Lung (tissue), 12 donors: Measurements from ENCODE around the gene CBX3. TPM values are rescaled to one million over a fixed set of nuclear protein-coding genes. Genes with fewer than 3 reads are reported as not detected.
A peak's percentile ranks its signal among the peaks of the same experiment; 100 is the strongest.

Source experiments
- ATAC-seq: fragments of 200-7000 bp; cut with Tn5 transposase; one replicate; pipeline ENCODE4 v1.9.1; 2020; ENCODE audit warnings: moderate number of reproducible peaks; ENCODE audit not compliant: insufficient read depth, low FRiP score
- DNase-seq, 3 donors: peaks; one replicate each; pipeline ENCODE4 v3.0.0-alpha.2; 2013 to 2017
- H3K27ac ChIP-seq, 2 donors: one replicate each; pipeline ENCODE4 v1.5.1; 2013; ENCODE audit warnings: mild to moderate bottlenecking in 2 of 2, moderate library complexity in 2 of 2, control low read depth in 1 of 2, inconsistent platforms in 1 of 2, low read depth in 1 of 2, low read length in 1 of 2
- H3K27me3 ChIP-seq, 3 donors: one replicate each; pipeline ENCODE4 v1.5.1; 2013; ENCODE audit warnings: low read length in 2 of 3; ENCODE audit not compliant: control insufficient read depth in 3 of 3, insufficient read depth in 3 of 3
- H3K36me3 ChIP-seq, 4 donors: one replicate each; pipeline ENCODE4 v1.5.1; 2013; ENCODE audit warnings: low read length in 4 of 4, mild to moderate bottlenecking in 1 of 4, moderate library complexity in 1 of 4; ENCODE audit not compliant: control insufficient read depth in 4 of 4, insufficient read depth in 4 of 4
- H3K4me1 ChIP-seq, 5 donors: one replicate each; pipeline ENCODE4 v1.5.1; 2013; ENCODE audit warnings: low read length in 5 of 5, mild to moderate bottlenecking in 2 of 5, moderate library complexity in 1 of 5; ENCODE audit not compliant: control insufficient read depth in 5 of 5, insufficient read depth in 5 of 5
- H3K4me3 ChIP-seq: one replicate; pipeline ENCODE4 v1.5.1; 2013; ENCODE audit warnings: mild to moderate bottlenecking, control low read depth, moderate library complexity
- H3K9ac ChIP-seq, 2 donors: one replicate each; pipeline ENCODE4 v1.5.1; 2013; ENCODE audit warnings: low read length in 2 of 2, control low read depth in 1 of 2; ENCODE audit not compliant: insufficient read depth in 1 of 2
- H3K9me3 ChIP-seq, 4 donors: one replicate each; pipeline ENCODE4 v1.5.1; 2013; ENCODE audit warnings: low read length in 3 of 4, mild to moderate bottlenecking in 1 of 4, moderate library complexity in 1 of 4; ENCODE audit not compliant: control insufficient read depth in 4 of 4, insufficient read depth in 3 of 4
- WGBS, 2 donors: extraction: QIAGEN DNeasy Blood & Tissue Kit; methylation state at CpG; one replicate each; pipeline ENCODE4 v1.1.7; 2013; 5-methylcytosine and 5-hydroxymethylcytosine counted together
- polyA plus RNA-seq, 2 donors: library from polyadenylated mRNA; stranded (reverse); fragments of 200-250 nt; gene quantifications; one replicate each; pipeline ENCODE4 v1.2.1, GENCODE V29; 2013
- total RNA-seq, 2 donors: library from RNA; depleted of rRNA in 1 of 2; stranded (reverse); fragments of >200 nt in 1 of 2; gene quantifications; one replicate each; pipeline ENCODE4 v1.2.1, GENCODE V29; 2014 to 2021
- TF ChIP-seq, protein P1 (sequence below): IDR thresholded peaks from 2 replicates; pipeline ENCODE4 v1.5.1; 2012; ENCODE audit warnings: mild to moderate bottlenecking; ENCODE audit errors: control extremely low read depth, extremely low read depth
- donor health status: control.
- donor health status: control.
- donor health status: Bipolar disorder and iron deficiency.
- donor health status: healthy.
- donor health status: DM: yes; HTN: yes; CAD: no.

The CBX3 gene
- total and polyA plus RNA-seq, 4 donors = 77.7 to 136 (median 94.9) TPM

DNA sequence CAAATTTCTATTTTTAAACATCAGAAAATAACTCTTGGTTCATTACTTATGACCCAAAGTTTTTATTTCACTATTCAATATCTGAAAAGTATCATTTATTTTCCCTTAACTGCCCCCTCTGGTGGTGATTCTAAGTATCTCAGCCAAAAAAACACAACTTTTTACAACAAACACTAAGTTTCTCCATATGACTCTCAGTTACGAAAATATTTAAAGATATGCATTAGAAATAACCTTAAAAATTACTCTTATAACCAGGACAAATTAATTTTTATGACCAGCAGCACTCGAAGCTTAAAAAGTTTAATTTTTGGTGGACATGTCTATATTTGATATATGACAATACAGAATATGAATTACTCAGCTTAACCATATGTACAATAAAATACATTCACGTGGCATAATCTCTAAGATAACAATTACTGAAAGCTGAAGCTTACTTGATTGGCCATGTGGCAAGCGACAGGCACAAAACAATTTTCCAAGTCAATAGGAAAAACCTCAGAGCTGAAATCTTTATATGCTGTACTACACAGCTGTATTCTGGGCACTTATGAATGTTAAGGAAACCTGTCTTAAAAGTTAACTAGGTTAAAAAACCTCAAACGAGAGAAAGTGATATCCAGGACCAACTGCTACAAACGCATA, 3.3 kb upstream of the CBX3 start:
- DNase-seq = peak in 2 of 3 donors; percentile 77
- H3K9ac ChIP-seq = peak overlapping the region; percentile 100
- peaks cover 6 to 38% (median 14%) of the 10 kb centered on the region in 5 donors for H3K4me1 ChIP-seq
- peaks cover 13 to 54% (median 34%) of the 10 kb centered on the region in 4 donors for H3K36me3 ChIP-seq
- TF ChIP-seq, protein P1, sequence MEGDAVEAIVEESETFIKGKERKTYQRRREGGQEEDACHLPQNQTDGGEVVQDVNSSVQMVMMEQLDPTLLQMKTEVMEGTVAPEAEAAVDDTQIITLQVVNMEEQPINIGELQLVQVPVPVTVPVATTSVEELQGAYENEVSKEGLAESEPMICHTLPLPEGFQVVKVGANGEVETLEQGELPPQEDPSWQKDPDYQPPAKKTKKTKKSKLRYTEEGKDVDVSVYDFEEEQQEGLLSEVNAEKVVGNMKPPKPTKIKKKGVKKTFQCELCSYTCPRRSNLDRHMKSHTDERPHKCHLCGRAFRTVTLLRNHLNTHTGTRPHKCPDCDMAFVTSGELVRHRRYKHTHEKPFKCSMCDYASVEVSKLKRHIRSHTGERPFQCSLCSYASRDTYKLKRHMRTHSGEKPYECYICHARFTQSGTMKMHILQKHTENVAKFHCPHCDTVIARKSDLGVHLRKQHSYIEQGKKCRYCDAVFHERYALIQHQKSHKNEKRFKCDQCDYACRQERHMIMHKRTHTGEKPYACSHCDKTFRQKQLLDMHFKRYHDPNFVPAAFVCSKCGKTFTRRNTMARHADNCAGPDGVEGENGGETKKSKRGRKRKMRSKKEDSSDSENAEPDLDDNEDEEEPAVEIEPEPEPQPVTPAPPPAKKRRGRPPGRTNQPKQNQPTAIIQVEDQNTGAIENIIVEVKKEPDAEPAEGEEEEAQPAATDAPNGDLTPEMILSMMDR = peak; percentile 45
- WGBS, 2 donors = 0 to 1% methylated on average over 6 of the region's 6 CpGs
- no peaks in the 10 kb centered on the region for H3K9me3 ChIP-seq
- peak overlapping the region; percentile 57 for H3K4me3 ChIP-seq
- H3K27ac ChIP-seq = no peak overlapping the region
- H3K27me3 ChIP-seq = no peaks in the 10 kb centered on the region
- ATAC-seq = no peak

DNA sequence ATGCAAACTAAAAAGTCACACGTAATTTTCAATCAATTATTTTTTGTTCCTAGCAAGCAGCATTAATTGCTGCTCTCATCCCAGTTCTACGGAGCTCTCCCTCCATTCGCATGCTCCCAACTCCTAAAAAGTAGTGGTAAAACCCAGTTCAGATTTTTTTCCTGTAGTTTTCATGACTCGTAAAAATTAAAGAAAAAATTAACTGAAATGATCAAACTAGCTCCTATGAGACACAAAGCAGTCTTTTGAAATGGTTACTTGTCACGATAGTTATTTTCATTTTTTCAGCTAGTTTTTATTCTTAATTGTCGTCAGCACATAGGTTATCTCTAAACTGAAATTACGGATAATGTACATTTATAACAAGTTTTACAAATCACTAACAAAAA, 2.8 kb upstream of the CBX3 start:
- peaks cover 6 to 43% (median 17%) of the 10 kb centered on the region in 5 donors for H3K4me1 ChIP-seq
- TF ChIP-seq, protein P1 = no peak
- H3K36me3 ChIP-seq = peaks cover 10 to 49% (median 29%) of the 10 kb centered on the region in 4 donors
- H3K9me3 ChIP-seq = no peaks in the 10 kb centered on the region
- peak overlapping the region; percentile 100 for H3K9ac ChIP-seq
- DNase-seq = no peak
- no peak overlapping the region for H3K27ac ChIP-seq
- H3K4me3 ChIP-seq = peak overlapping the region; percentile 57
- ATAC-seq = no peak
- 0% methylated on average over 7 of the region's 7 CpGs for WGBS, 2 donors
- no peaks in the 10 kb centered on the region for H3K27me3 ChIP-seq

DNA sequence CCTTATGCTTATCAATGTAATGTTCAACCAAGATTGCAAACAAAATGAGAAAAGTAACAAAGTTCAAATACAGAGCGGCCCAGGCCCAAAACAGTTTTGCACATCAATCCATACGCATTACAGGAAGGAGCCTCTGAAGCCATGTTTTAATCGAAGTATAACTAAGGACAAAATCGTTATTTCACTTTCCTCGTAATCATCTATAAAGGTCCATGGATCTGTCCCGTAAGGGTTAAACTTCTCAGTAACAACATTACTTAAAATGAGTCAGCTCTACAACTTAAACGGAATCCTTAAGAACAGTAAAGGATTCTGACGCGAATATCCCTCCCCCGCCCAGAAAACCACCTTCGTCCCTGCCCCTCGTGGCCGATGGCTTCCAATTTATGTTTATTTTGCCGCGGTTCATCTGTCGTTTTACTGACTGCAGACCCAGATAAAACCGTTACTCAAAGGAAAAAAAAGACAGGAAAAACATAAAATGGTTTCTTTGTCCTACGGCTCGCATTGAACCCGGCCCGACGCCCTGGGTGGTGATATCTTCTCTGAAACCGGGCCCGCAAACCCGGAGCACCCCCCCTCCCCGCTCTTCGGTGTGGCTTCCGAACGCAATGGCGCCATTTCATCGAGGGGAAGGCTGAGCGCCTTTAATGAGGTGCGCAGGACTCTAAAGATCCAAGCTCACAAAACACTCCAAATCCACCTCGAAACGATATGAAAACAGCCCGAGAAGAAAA, 2.1 kb upstream of the CBX3 start:
- H3K9me3 ChIP-seq = no peaks in the 10 kb centered on the region
- peaks cover 4 to 47% (median 24%) of the 10 kb centered on the region in 4 donors for H3K36me3 ChIP-seq
- peak overlapping the region; percentile 95 to 99 for H3K27ac ChIP-seq
- DNase-seq (peak; percentile 69 to 86 (median 79)), ATAC-seq (no peak)
- TF ChIP-seq, protein P1 = no peak
- H3K4me3 ChIP-seq = peak overlapping the region; percentile 85
- peaks cover 5 to 48% (median 18%) of the 10 kb centered on the region in 5 donors for H3K4me1 ChIP-seq
- 0 to 1% methylated on average over 36 of the region's 36 CpGs for WGBS, 2 donors
- H3K27me3 ChIP-seq = no peaks in the 10 kb centered on the region
- H3K9ac ChIP-seq = peak overlapping the region; percentile 100
